Ramos (cell line): ENCODE results near the gene BFSP2.

Source experiments
- in situ Hi-C: fragments of 300-500 bp; cut with MboI; formaldehyde crosslinking; loops from one replicate; pipeline ENCODE4 v1.14.3; 2022; ENCODE audit warnings: low sequenced_read_pairs; ENCODE audit not compliant: unreplicated experiment

BFSP2 gene, protein sequence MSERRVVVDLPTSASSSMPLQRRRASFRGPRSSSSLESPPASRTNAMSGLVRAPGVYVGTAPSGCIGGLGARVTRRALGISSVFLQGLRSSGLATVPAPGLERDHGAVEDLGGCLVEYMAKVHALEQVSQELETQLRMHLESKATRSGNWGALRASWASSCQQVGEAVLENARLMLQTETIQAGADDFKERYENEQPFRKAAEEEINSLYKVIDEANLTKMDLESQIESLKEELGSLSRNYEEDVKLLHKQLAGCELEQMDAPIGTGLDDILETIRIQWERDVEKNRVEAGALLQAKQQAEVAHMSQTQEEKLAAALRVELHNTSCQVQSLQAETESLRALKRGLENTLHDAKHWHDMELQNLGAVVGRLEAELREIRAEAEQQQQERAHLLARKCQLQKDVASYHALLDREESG

DNA sequence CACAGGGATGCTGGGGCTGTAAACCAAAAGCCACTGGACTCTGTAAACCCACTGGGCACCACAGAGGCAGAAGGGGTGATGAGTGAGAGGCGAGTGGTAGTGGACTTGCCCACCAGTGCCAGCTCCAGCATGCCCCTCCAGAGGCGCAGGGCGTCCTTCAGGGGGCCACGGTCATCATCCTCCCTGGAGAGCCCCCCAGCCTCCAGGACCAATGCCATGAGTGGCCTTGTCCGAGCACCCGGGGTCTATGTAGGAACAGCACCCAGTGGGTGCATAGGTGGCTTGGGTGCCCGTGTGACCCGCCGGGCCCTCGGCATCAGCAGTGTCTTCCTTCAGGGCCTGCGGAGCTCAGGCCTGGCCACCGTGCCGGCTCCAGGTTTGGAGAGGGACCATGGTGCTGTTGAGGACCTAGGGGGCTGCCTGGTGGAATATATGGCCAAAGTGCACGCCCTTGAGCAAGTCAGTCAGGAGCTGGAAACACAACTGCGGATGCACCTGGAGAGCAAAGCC is at the start of gene BFSP2:
BFSP2 (plus strand) TSS at position 51 of the 510 bp plus-strand sequence; CDS start at position 79, 28 bp downstream.
- in situ Hi-C loops, result loop anchor here (25.0 kb wide), 1 partner anchor 512 kb away; no protein-coding TSS in a partner anchor

DNA sequence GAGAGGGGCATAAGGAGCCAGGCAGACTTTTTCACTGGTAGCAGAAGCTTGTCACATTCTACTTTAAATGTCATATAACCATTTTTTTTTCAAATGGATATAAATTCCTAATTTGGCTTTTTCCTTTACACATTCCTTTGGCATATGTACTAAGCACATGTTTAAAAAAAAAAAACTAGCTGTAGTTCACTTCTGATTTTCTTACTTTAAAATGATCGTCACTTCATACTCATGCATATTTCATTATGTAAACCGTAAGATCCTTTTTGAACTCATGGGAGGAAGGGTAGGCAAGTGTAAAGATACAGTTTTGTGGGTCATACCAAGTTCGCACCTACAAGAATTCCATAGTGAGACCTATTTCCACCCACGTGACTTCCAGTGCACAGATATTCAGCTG is 45.1 kb upstream of the BFSP2 start:
- in situ Hi-C loops, result no loop called here

DNA sequence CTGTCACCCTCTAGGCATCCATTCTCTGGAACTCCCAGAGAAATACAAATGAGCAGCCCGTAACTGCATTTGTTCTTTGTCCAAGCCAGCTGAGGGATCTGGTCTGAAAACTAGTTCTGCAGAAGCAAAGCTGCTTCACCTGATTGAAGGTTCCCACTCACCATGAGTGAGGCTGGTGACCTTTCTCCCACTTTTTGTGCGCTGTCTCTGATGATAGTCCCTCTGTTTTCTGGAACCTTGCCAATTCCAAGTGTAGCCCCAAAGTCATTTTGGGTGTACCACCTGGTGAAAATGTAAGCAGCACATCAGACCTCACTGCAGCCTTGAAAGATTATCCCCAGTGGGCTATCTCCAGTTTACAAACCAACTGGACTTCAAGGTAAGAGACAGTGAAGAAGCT is 39.4 kb upstream of the BFSP2 start:
- in situ Hi-C loops, result no loop called here

DNA sequence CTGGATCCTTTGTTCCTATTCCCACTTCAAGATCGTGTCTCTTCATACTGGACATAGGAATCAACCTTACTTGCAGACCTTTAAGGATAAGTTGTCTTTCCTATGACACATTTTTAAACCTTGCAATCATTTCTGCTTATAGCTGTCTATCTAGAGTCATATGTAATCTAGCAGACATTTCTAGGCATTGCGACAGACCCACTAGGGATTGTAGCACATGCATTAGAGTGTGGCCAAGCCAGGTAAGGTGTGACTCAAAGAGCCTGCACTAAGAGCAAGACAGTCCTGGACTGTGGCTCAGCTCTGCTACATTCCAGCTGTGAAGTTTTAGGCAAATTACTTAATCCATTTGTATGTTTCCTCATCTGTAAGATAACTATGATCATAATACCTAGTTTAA is 38.8 kb upstream of the BFSP2 start:
- in situ Hi-C loops, result no loop called here

DNA sequence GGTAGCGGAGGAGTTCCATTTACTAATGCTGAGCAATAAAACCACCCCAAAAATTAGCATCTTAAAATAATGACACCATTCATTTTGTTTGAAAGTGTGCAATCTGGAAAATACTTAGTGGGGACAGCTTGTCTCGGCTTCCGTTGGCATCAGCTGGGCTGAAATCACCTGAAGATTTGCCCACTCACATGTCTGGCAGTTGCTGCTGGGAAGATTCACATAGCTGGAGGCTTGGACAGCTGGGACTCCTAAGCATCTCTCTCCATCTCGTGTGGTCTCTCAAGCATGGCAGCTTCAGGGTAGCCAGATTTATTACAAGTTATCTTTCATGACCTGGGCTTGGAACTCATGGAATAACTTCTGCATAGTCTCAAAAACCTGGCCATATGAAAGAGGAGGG is 38.4 kb upstream of the BFSP2 start:
- in situ Hi-C loops, result no loop called here

DNA sequence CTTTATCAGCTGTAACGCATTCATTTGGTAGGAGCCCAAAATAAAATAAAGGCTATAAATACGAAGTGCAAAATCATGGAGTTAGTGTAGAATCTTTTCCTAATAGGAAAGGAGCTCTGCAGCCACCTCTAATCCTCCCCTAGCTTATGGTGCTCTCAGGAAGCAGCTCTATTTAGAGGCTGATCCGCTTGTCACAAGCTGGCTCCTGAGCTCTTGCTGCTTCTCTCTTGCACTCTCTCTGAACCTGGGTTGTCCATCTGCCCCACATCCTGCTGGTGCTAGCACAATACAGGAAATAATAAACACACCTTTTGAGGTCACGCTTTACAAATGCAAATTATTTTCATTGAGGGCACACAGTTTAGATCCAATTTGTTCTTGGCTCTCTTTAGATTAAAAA is 37.3 kb upstream of the BFSP2 start:
- in situ Hi-C loops, result no loop called here

DNA sequence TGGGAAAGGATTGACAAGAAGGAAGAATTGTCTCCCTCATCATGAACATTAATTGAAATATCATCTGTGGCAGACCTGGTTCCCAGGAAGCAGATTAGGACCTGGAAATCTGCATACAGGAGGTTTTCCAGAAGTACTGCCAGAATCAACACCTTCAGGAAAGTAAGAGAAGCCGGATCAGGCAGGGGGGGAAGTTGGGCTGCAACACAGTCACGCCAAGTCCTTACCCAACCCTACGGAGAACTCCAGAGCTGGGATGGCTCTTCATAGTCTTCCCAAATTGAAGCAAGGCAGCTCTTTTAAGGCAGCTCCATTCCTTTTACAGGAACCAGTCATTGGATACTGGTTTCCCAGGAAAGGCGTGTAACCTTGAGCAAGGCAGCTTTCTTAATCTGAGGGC is 35.2 kb upstream of the BFSP2 start:
- in situ Hi-C loops, result no loop called here

DNA sequence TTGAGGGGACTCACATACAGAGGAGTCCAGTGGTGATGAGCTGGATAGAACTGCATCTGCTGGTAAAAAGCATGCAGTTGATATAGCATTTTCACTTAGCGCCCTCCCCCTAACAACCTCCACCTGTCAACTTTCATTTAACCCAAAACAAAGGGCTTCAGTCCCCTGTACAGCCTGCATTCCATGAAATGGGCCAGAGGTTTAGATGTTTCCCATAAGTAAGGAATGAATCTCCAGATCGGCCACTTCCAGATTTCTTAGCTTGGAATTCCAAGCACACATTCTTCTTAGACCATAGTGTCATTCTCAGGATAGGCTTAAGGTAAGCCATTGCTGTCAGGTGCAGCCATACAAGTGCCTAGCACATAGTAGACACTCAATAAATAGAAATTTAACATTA is 32.9 kb upstream of the BFSP2 start:
- in situ Hi-C loops, result no loop called here

DNA sequence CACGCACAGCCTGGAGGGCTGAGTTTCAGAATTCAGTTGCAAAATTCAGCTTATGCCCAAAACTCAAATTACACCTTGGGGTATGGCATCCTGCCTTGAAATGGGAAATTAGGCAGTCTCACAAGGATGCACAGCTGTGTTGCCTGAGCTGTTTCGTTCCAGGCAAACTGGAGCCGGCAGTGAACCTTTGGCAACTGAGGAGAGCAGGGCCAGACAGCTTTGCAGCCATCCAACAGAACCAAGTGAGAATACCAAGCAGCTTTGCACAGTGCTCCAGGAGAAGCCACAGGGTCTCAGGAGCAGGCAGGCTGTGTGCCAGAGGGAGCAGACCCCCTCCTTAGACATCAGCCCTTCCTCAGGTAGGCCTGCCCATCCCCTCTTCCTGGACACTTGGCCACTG is 32.5 kb upstream of the BFSP2 start:
- in situ Hi-C loops, result no loop called here

DNA sequence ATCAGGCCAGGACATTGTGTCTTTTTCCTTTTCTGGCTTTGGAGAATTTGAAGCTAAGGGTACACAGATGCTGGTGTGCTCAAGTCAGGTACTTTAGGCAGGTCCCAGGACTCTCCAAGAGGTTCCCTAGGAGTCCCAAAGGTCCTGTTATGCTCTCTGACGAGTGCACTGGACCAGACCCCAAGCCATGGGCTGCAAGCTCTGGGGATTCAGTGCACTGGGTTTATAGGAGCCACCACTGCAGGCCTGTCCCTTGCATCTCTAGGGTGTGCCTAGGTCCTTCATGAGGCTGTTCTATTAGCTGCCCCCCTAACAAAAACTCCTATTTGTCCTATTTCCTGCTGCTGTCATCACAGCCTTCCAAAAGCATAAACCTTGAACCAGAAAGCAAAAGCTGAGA is 31.9 kb upstream of the BFSP2 start:
- in situ Hi-C loops, result no loop called here

DNA sequence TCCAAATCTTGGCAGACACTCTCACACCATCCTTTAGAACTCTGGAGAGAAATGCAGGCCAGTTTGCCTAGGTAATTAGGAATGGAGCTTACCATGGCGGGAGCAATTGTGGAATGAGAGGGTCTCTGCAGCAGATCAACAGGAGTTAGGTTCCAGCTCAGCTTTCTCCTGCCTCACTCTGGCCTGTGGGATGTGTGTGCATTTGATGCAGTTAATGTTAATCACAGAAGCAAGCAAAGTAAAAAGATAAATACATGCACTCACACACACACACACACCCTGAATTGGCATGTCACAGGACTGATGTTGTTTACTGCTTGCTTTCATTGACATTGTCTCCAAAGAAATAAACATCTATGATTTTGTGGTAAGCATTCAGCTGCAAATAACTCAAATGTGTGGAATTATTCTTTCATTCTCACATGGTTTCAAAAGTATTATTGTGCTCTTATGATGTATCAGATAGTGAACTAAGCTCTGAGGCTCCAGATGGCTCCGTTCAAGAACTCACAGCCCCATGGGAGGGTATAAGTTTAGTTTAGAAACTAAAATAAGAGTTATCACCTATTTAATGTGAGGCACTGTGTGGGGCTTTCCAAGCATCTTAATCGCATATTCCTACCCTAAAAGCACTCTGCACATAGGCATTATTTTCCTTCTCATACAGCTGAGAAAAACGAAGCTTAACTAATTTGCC is 31.3 kb upstream of the BFSP2 start:
- in situ Hi-C loops, result no loop called here

DNA sequence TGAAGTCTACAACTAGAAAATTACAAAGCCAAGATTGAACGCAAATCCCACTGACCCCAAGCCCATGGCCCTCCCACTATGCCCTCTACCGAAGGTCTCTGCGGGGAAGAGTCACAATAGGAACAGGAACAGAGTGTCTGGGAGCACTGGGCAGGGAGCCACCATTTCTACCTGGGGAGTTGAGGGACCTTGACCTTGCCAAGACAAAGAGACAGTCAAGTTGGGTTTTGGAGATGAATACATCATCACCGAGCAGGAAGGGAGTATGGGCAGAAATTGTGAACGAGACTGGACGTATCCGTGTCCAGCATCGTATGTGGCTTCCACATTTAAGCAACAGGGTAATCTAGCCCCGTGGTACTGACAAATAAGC is 30.8 kb upstream of the BFSP2 start:
- in situ Hi-C loops, result no loop called here

DNA sequence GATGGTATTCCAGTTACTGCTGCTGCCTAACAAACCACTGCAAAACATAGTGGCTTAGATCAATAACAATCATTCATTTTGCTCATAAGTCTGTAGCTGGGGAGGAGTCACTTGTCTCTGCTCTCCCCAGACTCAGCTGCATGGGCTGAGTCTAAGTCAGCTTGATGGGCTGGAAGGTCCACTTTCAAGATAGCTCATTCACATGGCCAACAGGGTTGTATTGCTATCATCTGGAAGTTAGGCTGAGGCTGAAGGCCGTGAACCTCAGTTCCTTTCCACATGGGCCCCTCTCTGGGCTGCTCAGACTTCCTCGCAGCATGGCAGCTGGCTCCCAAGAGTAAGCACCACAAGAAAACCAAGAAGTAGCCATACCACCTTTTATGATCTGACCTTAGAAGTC is 28.7 kb upstream of the BFSP2 start:
- in situ Hi-C loops, result no loop called here

DNA sequence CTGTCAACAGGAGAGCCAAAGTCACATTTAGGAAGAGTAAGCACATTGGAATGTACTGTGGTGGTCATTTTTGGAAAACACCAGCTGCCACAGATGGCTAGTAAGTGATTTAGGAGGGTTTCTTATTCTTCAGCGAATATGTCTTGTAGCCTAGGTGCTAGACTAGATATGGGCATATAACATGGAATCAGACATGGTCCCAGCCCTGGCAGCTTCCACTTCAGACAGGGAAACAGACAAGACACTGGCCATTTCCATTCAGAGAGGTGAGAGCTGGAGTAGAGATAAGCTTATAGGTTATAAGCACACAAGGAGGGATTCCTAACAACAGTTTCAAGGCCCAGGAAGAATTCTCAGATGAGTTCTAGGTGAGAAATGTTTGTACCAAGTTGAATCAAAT is 28.2 kb upstream of the BFSP2 start:
- in situ Hi-C loops, result no loop called here

DNA sequence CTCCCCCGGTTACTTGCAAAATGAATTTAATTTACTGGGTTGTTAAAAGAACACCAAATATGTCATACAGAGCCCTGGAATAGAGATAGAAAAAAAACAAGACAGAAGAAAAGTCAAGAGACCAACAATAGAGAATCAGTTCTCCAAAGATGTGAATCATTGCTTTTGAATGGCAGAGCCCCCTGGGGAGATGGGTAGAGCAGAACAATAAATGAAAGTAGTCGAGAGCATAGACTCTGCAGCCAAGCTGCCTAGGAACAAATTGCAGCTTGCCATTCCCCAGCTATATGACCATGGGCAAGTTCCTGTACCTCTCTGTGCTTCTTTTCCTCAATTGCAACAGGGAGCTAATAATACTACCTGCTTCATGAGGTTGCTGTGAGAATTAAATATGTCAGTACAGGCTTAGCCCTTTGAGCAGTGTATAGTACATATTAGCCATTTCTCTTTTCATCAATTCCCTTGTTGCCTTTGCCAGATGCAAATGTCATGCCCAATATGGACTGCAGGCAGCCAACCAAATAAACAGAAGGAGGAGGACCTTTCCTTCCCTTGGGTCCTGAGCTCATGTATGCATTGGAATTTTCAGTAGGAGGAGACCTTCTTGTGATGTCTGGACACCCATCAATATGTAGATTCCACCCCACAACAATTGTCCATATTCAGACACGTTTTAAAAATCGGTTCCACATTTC is 25.0 kb upstream of the BFSP2 start:
- in situ Hi-C loops, result loop anchor here (25.0 kb wide), 1 partner anchor 638 kb away; no protein-coding TSS in a partner anchor

DNA sequence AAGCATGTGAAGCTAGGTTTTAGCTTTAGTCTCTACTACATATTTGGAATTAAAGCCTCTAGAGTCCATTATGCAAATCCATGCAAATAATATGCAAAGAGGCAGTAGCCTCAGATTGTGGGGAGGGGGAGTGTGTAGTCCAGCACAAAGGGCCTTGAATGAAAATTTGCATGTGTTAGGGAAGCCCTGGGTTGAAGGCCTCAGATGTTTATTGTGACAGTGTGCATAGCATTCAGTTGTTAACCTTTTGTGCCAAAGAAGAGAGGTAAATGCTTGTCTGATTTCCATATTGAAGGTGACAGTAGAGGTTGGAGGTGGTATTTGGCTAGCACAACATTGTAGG is 24.5 kb upstream of the BFSP2 start:
- in situ Hi-C loops, result loop anchor here (25.0 kb wide), 1 partner anchor 638 kb away; no protein-coding TSS in a partner anchor

DNA sequence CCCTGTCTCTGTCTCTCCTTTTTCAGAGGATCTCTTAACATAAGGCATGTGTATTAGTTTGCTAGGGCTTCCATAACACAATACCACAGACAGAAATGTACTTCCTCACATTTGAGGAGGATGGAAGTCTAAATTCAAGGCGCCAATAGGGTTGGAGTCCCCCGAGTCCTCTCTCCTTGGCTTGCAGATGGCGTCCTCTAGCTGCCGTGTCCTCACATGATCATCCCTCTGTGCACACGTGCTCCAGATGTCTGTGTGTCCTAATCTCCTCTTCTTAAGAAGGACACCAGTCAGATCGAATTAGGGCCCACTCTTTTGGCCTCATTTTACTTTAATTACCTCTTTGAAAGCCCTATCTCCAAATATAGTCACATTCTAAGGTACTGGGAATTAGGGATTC is 23.0 kb upstream of the BFSP2 start:
- in situ Hi-C loops, result loop anchor here (25.0 kb wide), 1 partner anchor 640 kb away; no protein-coding TSS in a partner anchor

DNA sequence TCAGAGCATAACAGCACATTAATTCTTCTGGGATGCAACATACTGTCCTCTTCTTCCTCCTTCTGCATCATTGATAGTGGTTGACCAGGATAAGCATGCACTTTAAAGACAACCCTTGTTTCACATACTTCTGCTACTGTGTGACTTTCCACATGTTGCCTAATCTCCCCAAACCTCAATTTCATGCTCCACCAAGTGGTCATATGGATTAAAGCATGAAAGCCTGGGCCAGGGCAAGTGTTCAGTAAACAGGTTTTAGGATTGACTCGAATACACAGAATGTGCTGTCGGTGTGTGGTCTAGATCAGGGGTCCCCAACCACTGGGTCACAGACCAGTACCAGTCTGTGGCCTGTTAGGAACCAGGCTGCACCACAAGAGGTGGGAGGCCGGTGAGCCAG is 22.5 kb upstream of the BFSP2 start:
- in situ Hi-C loops, result loop anchor here (25.0 kb wide), 1 partner anchor 640 kb away; no protein-coding TSS in a partner anchor

DNA sequence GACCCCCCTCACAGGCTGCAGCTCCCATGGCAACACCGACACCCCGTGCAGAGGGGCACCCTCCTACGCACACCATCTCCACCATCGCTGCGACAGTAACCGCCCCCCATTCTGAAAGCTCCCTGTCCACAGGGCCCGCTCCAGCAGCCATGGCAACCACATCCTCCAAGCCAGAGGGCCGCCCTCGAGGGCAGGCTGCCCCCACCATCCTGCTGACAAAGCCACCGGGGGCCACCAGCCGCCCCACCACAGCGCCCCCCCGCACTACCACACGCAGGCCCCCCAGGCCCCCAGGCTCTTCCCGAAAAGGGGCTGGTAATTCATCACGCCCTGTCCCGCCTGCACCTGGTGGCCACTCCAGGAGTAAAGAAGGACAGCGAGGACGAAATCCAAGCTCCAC is 19.9 kb upstream of the BFSP2 start:
- in situ Hi-C loops, result loop anchor here (25.0 kb wide), 1 partner anchor 643 kb away; no protein-coding TSS in a partner anchor

DNA sequence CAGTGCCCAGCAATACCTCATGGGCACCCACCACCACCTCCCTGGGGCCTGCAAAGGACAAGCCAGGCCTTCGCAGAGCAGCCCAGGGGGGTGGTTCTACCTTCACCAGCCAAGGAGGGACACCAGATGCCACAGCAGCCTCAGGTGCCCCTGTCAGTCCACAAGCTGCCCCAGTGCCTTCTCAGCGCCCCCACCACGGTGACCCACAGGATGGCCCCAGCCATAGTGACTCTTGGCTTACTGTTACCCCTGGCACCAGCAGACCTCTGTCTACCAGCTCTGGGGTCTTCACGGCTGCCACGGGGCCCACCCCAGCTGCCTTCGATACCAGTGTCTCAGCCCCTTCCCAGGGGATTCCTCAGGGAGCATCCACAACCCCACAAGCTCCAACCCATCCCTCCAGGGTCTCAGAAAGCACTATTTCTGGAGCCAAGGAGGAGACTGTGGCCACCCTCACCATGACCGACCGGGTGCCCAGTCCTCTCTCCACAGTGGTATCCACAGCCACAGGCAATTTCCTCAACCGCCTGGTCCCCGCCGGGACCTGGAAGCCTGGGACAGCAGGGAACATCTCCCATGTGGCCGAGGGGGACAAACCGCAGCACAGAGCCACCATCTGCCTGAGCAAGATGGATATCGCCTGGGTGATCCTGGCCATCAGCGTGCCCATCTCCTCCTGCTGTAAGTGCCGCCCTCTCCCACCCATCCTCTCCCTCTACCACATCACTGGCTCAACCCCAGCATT is 19.2 kb upstream of the BFSP2 start:
- in situ Hi-C loops, result loop anchor here (25.0 kb wide), 1 partner anchor 643 kb away; no protein-coding TSS in a partner anchor
